PC-3 (cell line): ENCODE data around the gene CEP19.

Experiments
- CTCF ChIP-seq: fragments of 300-600 bp; sonication (generic); conservative IDR thresholded peaks from 2 replicates; pipeline ENCODE4 v1.5.1; 2017; ENCODE audit warnings: antibody characterized with exemption, low read depth, mild to moderate bottlenecking, low read length
- EZH2phosphoT487 ChIP-seq: fragments of 300-600 bp; sonication (generic); IDR thresholded peaks from 2 replicates; pipeline ENCODE4 v1.6.1; 2018; ENCODE audit warnings: mild to moderate bottlenecking, antibody characterized with exemption, low read length, borderline replicate concordance

GRCh38 chr3:196699749-196700148 is 12.3 kb downstream of the CEP19 start:
- no peak for TF ChIP-seq CTCF
- no peak for TF ChIP-seq EZH2phosphoT487
